Measurements from ENCODE around the gene CAP2. TPM values are rescaled to one million over a fixed set of nuclear protein-coding genes. Genes with fewer than 3 reads are reported as not detected.
"Not testable (repeated sequence)": the region's sequence is repeated elsewhere in the genome, so short reads cannot be mapped to it uniquely, and the experiment has no call there.

The CAP2 gene
- total RNA-seq, 1 donor from 2014 or later, result 15.5 TPM

GRCh38 chr6:17432356-17432755 lies 39.0 kb downstream of the CAP2 start:
- no peak for DNase-seq (ENCODE audit: low spot score, unreplicated experiment)
- Mint-ChIP-seq H3K27me3 (no peaks in the 10 kb centered on the region), H3K27ac (no peak overlapping the region)

GRCh38 chr6:17439243-17439993 lies 46.0 kb downstream of the CAP2 start:
- peaks cover 15% of the 10 kb centered on the region for H3K9me3 Mint-ChIP-seq (ENCODE audit: low read depth)
- no peaks in the 10 kb centered on the region for H3K27me3 Mint-ChIP-seq
- DNase-seq (ENCODE audit: low spot score, unreplicated experiment), result no peak
- peaks cover 35% of the 10 kb centered on the region for H3K36me3 Mint-ChIP-seq (ENCODE audit: insufficient read depth)
- no peak overlapping the region for H3K4me3 Mint-ChIP-seq (ENCODE audit: low read depth)
- H3K27ac Mint-ChIP-seq, result no peak overlapping the region
- no peak for TF ChIP-seq CTCF (IDR thresholded peaks at IDR 0.05; ENCODE audit: unreplicated experiment)
- H3K4me1 Mint-ChIP-seq (ENCODE audit: low read depth), result no peaks in the 10 kb centered on the region

More at GRCh38 chr6:17432356-17432755, 39.0 kb downstream of the CAP2 start:
- Mint-ChIP-seq H3K4me1 (ENCODE audit: low read depth) (no peaks in the 10 kb centered on the region), H3K9me3 (ENCODE audit: low read depth) (peaks cover 7% of the 10 kb centered on the region), H3K36me3 (ENCODE audit: insufficient read depth) (peaks cover 22% of the 10 kb centered on the region), H3K4me3 (ENCODE audit: low read depth) (no peak overlapping the region)
- no peak for TF ChIP-seq CTCF (IDR thresholded peaks at IDR 0.05; ENCODE audit: unreplicated experiment)

- H3K4me3 Mint-ChIP-seq (ENCODE audit: low read depth); DNase-seq (ENCODE audit: low spot score, unreplicated experiment); H3K27ac Mint-ChIP-seq; H3K4me1 Mint-ChIP-seq (ENCODE audit: low read depth); H3K27me3 Mint-ChIP-seq: not testable (repeated sequence)
- H3K9me3 Mint-ChIP-seq (ENCODE audit: low read depth), result peaks cover 15% of the 10 kb centered on the region
- H3K36me3 Mint-ChIP-seq (ENCODE audit: insufficient read depth), result peaks cover 31% of the 10 kb centered on the region
Observed at GRCh38 chr6:17440811-17441210, 47.4 kb downstream of the CAP2 start.

DNA sequence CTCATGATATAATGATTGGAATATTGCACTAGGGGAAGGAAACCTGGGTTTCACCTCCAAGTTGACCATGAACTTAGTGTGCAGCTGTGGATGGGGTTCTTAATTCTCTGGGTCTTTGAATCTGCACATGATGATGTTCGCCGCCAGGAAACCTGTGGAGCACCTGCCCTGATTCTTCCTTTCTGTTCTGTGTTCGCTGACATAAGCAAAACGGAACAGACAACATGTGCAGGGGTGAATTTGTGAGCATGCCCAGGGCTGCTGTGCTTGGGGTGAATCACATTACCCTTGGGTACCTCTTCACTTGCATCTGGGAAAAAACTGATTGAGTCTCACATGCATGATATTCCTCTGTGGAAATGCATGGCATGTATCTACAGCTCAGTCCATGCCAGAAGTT lies 48.8 kb downstream of the CAP2 start:
- no peak overlapping the region for H3K4me3 Mint-ChIP-seq (ENCODE audit: low read depth)
- H3K27ac Mint-ChIP-seq, result no peak overlapping the region
- TF ChIP-seq CTCF (IDR thresholded peaks at IDR 0.05; ENCODE audit: unreplicated experiment), result no peak
- H3K36me3 Mint-ChIP-seq (ENCODE audit: insufficient read depth), result peaks cover 22% of the 10 kb centered on the region
- H3K27me3 Mint-ChIP-seq, result no peaks in the 10 kb centered on the region
- H3K4me1 Mint-ChIP-seq (ENCODE audit: low read depth), result no peaks in the 10 kb centered on the region
- DNase-seq (ENCODE audit: low spot score, unreplicated experiment), result no peak
- peaks cover 9% of the 10 kb centered on the region for H3K9me3 Mint-ChIP-seq (ENCODE audit: low read depth)

GRCh38 chr6:17446713-17447112 lies 53.3 kb downstream of the CAP2 start:
- H3K4me3 Mint-ChIP-seq (ENCODE audit: low read depth), result no peak overlapping the region
- DNase-seq (ENCODE audit: low spot score, unreplicated experiment), result no peak
- H3K27ac Mint-ChIP-seq, result no peak overlapping the region

More at GRCh38 chr6:17446713-17447112, 53.3 kb downstream of the CAP2 start:
- peaks cover 4% of the 10 kb centered on the region for H3K36me3 Mint-ChIP-seq (ENCODE audit: insufficient read depth)
- no peak for TF ChIP-seq CTCF (IDR thresholded peaks at IDR 0.05; ENCODE audit: unreplicated experiment)
- H3K9me3 Mint-ChIP-seq (ENCODE audit: low read depth), result no peaks in the 10 kb centered on the region
- no peaks in the 10 kb centered on the region for H3K27me3 Mint-ChIP-seq
- no peaks in the 10 kb centered on the region for H3K4me1 Mint-ChIP-seq (ENCODE audit: low read depth)
